Endodermal cell (in vitro differentiated cells): ENCODE measurements around the gene PRICKLE2. TPM values are rescaled to one million over a fixed set of nuclear protein-coding genes. Genes with fewer than 3 reads are reported as not detected.

Source experiments
- DNase-seq: peaks from one replicate; pipeline ENCODE4 v3.0.0-alpha.2; 2017
- H3K27ac ChIP-seq: 2 replicates; pipeline ENCODE4 v1.5.1; 2013; ENCODE audit warnings: mild to moderate bottlenecking, low read depth, low read length, moderate library complexity
- H3K27me3 ChIP-seq: 2 replicates; pipeline ENCODE4 v1.6.1; 2013; ENCODE audit warnings: mild to moderate bottlenecking, low read length, moderate library complexity; ENCODE audit not compliant: insufficient read depth, control insufficient read depth, poor library complexity, severe bottlenecking
- H3K36me3 ChIP-seq: 2 replicates; pipeline ENCODE4 v1.7.0; 2013; ENCODE audit warnings: mild to moderate bottlenecking, low read length, moderate library complexity; ENCODE audit not compliant: control insufficient read depth, insufficient read depth
- H3K4me1 ChIP-seq: one replicate; pipeline ENCODE4 v1.7.0; 2013; ENCODE audit warnings: low read length; ENCODE audit not compliant: control insufficient read depth, insufficient read depth
- H3K4me3 ChIP-seq: 2 replicates; pipeline ENCODE4 v1.5.1; 2013; ENCODE audit warnings: mild to moderate bottlenecking, low read length, moderate library complexity
- H3K9ac ChIP-seq: 2 replicates; pipeline ENCODE4 v1.6.1; 2013; ENCODE audit warnings: mild to moderate bottlenecking, low read length, moderate library complexity; ENCODE audit not compliant: poor library complexity, severe bottlenecking; ENCODE audit errors: extremely low read depth
- H3K9me3 ChIP-seq: 2 replicates; pipeline ENCODE4 v1.6.1; 2013; ENCODE audit warnings: mild to moderate bottlenecking, low read length, moderate library complexity; ENCODE audit not compliant: control insufficient read depth
- H3K27ac Mint-ChIP-seq: 2 replicates; pipeline ENCODE4 v1.8.0; 2020; ENCODE audit warnings: mixed read lengths
- H3K27me3 Mint-ChIP-seq: 2 replicates; pipeline ENCODE4 v1.8.0; 2021; ENCODE audit warnings: mild to moderate bottlenecking, mixed read lengths; ENCODE audit not compliant: insufficient read depth
- H3K36me3 Mint-ChIP-seq: 2 replicates; pipeline ENCODE4 v1.8.0; 2020; ENCODE audit warnings: low read depth, mixed read lengths
- H3K4me1 Mint-ChIP-seq: 2 replicates; pipeline ENCODE4 v1.8.0; 2020; ENCODE audit warnings: mixed read lengths
- H3K4me3 Mint-ChIP-seq: 2 replicates; pipeline ENCODE4 v1.8.0; 2020; ENCODE audit warnings: mild to moderate bottlenecking, moderate library complexity, mixed read lengths
- H3K9me3 Mint-ChIP-seq: 2 replicates; pipeline ENCODE4 v1.8.0; 2020; ENCODE audit warnings: mild to moderate bottlenecking, mixed read lengths
- CTCF ChIP-seq: fragments of 200-600 bp; sonication (generic); conservative IDR thresholded peaks from 2 replicates; pipeline ENCODE4 v1.5.0; 2021; ENCODE audit warnings: antibody characterized with exemption, mild to moderate bottlenecking
- WGBS, 2 experiments: methylation state at CpG; one replicate each; pipeline versions ENCODE4 v1.1.5 to v1.1.7; 2013; ENCODE audit warnings: missing lambda C conversion rate in 2 of 2, mixed read lengths in 1 of 2; ENCODE audit not compliant: insufficient coverage in 1 of 2, insufficient read length in 1 of 2; 5-methylcytosine and 5-hydroxymethylcytosine counted together
- total RNA-seq, 2 donors: library from RNA; stranded (reverse); fragmentation: NEBNext Ultra II Directional in 1 of 2; extraction: Animal tissue kit (Norgen Biotek cat#: 25700) in 1 of 2; gene quantifications; 2 replicates in 1 of 2; 3 replicates in 1 of 2; pipeline ENCODE4 v1.2.1, GENCODE V29; 2021

PRICKLE2 gene
- total RNA-seq, 2 donors from 2014 or later = 8.5 to 10.4 TPM

GRCh38 chr3:64078966-64079365, 146.3 kb downstream of the PRICKLE2 start:
- H3K27me3 Mint-ChIP-seq = peaks cover 10% of the 10 kb centered on the region
- H3K4me1 Mint-ChIP-seq = peaks cover 24% of the 10 kb centered on the region
- WGBS, 2 experiments = 83% methylated on average over 1 to 4 of the region's 4 CpGs
- no peak overlapping the region for H3K4me3 Mint-ChIP-seq
- no peak for TF ChIP-seq CTCF
- H3K27ac ChIP-seq = no peak overlapping the region
- H3K9ac ChIP-seq = no peak overlapping the region
- no peak for DNase-seq
- H3K27ac Mint-ChIP-seq = no peak overlapping the region
- no peaks in the 10 kb centered on the region for H3K27me3 ChIP-seq
- H3K4me3 ChIP-seq = no peak overlapping the region
- H3K36me3 Mint-ChIP-seq = no peaks in the 10 kb centered on the region
- H3K4me1 ChIP-seq = peaks cover 11% of the 10 kb centered on the region
- H3K9me3 ChIP-seq = peaks cover 9% of the 10 kb centered on the region
- no peaks in the 10 kb centered on the region for H3K9me3 Mint-ChIP-seq
- no peaks in the 10 kb centered on the region for H3K36me3 ChIP-seq

DNA sequence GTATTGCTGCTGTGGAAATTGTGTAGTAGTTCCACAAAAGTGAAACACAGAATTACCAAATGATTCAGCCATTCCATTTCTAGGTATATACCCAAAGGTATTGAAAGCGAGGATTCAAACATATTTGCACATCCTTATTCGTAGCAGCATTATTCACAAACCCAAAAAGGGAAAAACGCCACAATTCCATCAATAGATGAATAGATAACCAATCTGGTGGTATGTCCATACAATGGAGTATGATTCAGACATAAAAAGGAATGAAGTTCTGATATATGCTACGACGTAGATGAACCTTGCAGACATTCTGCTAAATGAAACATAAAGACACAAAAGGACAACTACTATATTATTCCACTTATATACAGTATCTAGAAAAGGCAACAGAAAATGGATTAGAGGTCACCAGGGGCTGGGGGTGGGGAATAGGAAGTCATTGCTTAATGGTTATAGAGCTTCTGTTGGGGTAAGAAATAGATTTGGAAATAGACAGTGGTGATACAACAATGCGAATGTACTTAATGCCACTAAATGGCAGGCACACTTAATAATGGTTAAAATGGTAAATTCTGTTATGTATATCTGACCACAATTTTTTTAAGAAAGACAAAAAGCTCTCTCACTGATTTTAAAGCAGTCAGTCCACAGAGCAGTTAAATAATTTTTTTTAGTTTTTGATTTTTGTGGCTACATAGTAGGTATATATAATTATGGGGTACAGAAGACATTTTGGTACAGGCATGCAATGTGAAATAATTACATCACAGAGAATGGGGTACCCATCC, 150.2 kb downstream of the PRICKLE2 start:
- WGBS, 2 experiments = 89 to 100% methylated on average over 1 to 6 of the region's 6 CpGs
- H3K4me1 ChIP-seq = peaks cover 11% of the 10 kb centered on the region

DNA sequence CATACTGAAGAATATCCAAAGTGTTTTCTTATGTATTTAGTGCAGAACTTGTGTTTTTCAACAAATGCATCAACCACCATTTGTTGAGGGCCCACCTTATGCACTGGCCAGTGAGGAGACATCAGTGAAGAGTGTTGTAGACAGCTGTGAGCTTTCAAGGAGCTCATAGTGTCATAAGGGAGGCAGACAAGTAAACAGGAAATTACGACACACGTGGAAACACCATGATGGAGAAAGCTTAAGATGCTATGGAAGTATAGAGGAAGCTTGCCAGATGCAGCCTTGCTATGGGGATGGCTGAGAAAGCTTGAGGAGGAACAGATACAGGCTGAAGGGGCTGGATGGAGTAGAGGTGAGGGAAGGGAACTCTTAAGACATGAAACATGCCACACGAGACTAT, 151.2 kb downstream of the PRICKLE2 start:
- no peaks in the 10 kb centered on the region for H3K36me3 ChIP-seq
- H3K27me3 ChIP-seq = no peaks in the 10 kb centered on the region
- no peak for DNase-seq
- Mint-ChIP-seq H3K27me3 (peaks cover 4% of the 10 kb centered on the region), H3K27ac (no peak overlapping the region), H3K36me3 (no peaks in the 10 kb centered on the region), H3K4me1 (peaks cover 21% of the 10 kb centered on the region), H3K4me3 (no peak overlapping the region), H3K9me3 (peaks cover 2% of the 10 kb centered on the region)
- H3K27ac ChIP-seq = no peak overlapping the region
- WGBS, 2 experiments = 88 to 100% methylated on average over 2 to 3 of the region's 3 CpGs
- H3K4me3 ChIP-seq = no peak overlapping the region
- peaks cover 17% of the 10 kb centered on the region for H3K9me3 ChIP-seq
- peaks cover 11% of the 10 kb centered on the region for H3K4me1 ChIP-seq
- H3K9ac ChIP-seq = no peak overlapping the region
- TF ChIP-seq CTCF = no peak

More for the DNA sequence above, 150.2 kb downstream of the PRICKLE2 start:
- no peaks in the 10 kb centered on the region for H3K36me3 ChIP-seq
- Mint-ChIP-seq H3K4me3 (no peak overlapping the region), H3K4me1 (peaks cover 22% of the 10 kb centered on the region), H3K9me3 (peaks cover 2% of the 10 kb centered on the region), H3K36me3 (no peaks in the 10 kb centered on the region), H3K27me3 (peaks cover 6% of the 10 kb centered on the region), H3K27ac (no peak overlapping the region)
- no peak overlapping the region for H3K9ac ChIP-seq
- no peaks in the 10 kb centered on the region for H3K27me3 ChIP-seq
- H3K4me3 ChIP-seq = no peak overlapping the region
- H3K9me3 ChIP-seq = peaks cover 9% of the 10 kb centered on the region
- TF ChIP-seq CTCF = no peak
- DNase-seq = no peak
- no peak overlapping the region for H3K27ac ChIP-seq
